Astrocyte (in vitro differentiated cells and primary cell): ENCODE results near the gene KRT9. TPM values are rescaled to one million over a fixed set of nuclear protein-coding genes. Genes with fewer than 3 reads are reported as not detected.
"Not testable (repeated sequence)": the region's sequence is repeated elsewhere in the genome, so short reads cannot be mapped to it uniquely, and the experiment has no call there.

Experiments used
- DNase-seq: peaks from one replicate; pipeline ENCODE4 v3.0.0-alpha.2; 2010; ENCODE audit warnings: low read depth
- FAIRE-seq: peaks from 2 replicates; lab custom pipeline; 2011; peaks lifted over from hg19 to GRCh38; lab: Jason Lieb, UNC
- H2AFZ ChIP-seq: 2 replicates; pipeline ENCODE4 v1.6.0; 2012; ENCODE audit warnings: low read depth, low read length, inconsistent platforms
- H3K27ac ChIP-seq: 2 replicates; pipeline ENCODE4 v1.5.1; 2011; ENCODE audit warnings: low read depth, low read length, inconsistent platforms
- H3K27me3 ChIP-seq: 2 replicates; pipeline ENCODE4 v1.6.0; 2011; ENCODE audit warnings: low read length, inconsistent platforms; ENCODE audit not compliant: insufficient read depth
- H3K36me3 ChIP-seq: 2 replicates; pipeline ENCODE4 v1.5.1; 2011; ENCODE audit warnings: low read length, inconsistent platforms; ENCODE audit not compliant: insufficient read depth
- H3K4me1 ChIP-seq: 2 replicates; pipeline ENCODE4 v1.5.1; 2011; ENCODE audit warnings: low read length, inconsistent platforms; ENCODE audit not compliant: insufficient read depth
- H3K4me2 ChIP-seq: 2 replicates; pipeline ENCODE4 v1.6.0; 2012; ENCODE audit warnings: low read length, inconsistent platforms
- H3K4me3 ChIP-seq: 2 replicates; pipeline ENCODE4 v1.5.1; 2011; ENCODE audit warnings: low read depth, mild to moderate bottlenecking, low read length, inconsistent platforms; ENCODE audit not compliant: insufficient read depth
- H3K79me2 ChIP-seq: 2 replicates; pipeline ENCODE4 v1.6.0; 2012; ENCODE audit warnings: mild to moderate bottlenecking, low read length, inconsistent platforms; ENCODE audit not compliant: insufficient read depth
- H3K9ac ChIP-seq: 2 replicates; pipeline ENCODE4 v1.6.0; 2012; ENCODE audit warnings: mild to moderate bottlenecking, low read length, inconsistent platforms
- H3K9me3 ChIP-seq: 2 replicates; pipeline ENCODE4 v1.5.1; 2012; ENCODE audit warnings: low read depth, mild to moderate bottlenecking, low read length, inconsistent platforms; ENCODE audit not compliant: insufficient read depth
- H4K20me1 ChIP-seq: 2 replicates; pipeline ENCODE4 v1.6.0; 2012; ENCODE audit warnings: low read length, inconsistent platforms; ENCODE audit not compliant: insufficient read depth
- H3K27ac Mint-ChIP-seq: one replicate; pipeline ENCODE4 v1.8.0; 2021; ENCODE audit warnings: mild to moderate bottlenecking, mixed read lengths; ENCODE audit not compliant: unreplicated experiment
- H3K27me3 Mint-ChIP-seq: one replicate; pipeline ENCODE4 v1.8.0; 2021; ENCODE audit warnings: low read depth, mixed read lengths; ENCODE audit not compliant: unreplicated experiment
- H3K36me3 Mint-ChIP-seq: one replicate; pipeline ENCODE4 v1.8.0; 2021; ENCODE audit warnings: low read depth, mixed read lengths; ENCODE audit not compliant: unreplicated experiment
- H3K4me1 Mint-ChIP-seq: one replicate; pipeline ENCODE4 v1.8.0; 2021; ENCODE audit warnings: low read depth, mixed read lengths; ENCODE audit not compliant: unreplicated experiment
- H3K4me3 Mint-ChIP-seq: one replicate; pipeline ENCODE4 v1.8.0; 2021; ENCODE audit warnings: mild to moderate bottlenecking, moderate library complexity, mixed read lengths; ENCODE audit not compliant: unreplicated experiment
- H3K9me3 Mint-ChIP-seq: one replicate; pipeline ENCODE4 v1.8.0; 2021; ENCODE audit warnings: mild to moderate bottlenecking, mixed read lengths; ENCODE audit not compliant: unreplicated experiment
- CTCF ChIP-seq: IDR thresholded peaks from 2 replicates; pipeline ENCODE4 v1.5.1; 2011; ENCODE audit warnings: low read depth, mild to moderate bottlenecking, inconsistent platforms, low read length, moderate library complexity; ENCODE audit not compliant: insufficient read depth
- EZH2 ChIP-seq: IDR thresholded peaks from 2 replicates; pipeline ENCODE4 v1.6.1; 2012; ENCODE audit warnings: mild to moderate bottlenecking, low read length, inconsistent platforms; ENCODE audit not compliant: insufficient read depth
- total RNA-seq: library from RNA; stranded (reverse); gene quantifications from 2 replicates; pipeline ENCODE4 v1.2.1, GENCODE V29; 2021

The KRT9 gene
- total RNA-seq, 1 donor from 2014 or later = 0.09 TPM

GRCh38 chr17:41545829-41546410, 25.9 kb downstream of the KRT9 start:
- Histone ChIP-seq H3K4me3 (no peak overlapping the region), H3K9me3 (no peaks in the 10 kb centered on the region), H2AFZ (no peak overlapping the region), H3K9ac (no peak overlapping the region), H4K20me1 (no peaks in the 10 kb centered on the region), H3K4me1 (peaks cover 33% of the 10 kb centered on the region), H3K4me2 (no peak overlapping the region), H3K27ac (no peak overlapping the region), H3K36me3 (no peaks in the 10 kb centered on the region), H3K27me3 (no peaks in the 10 kb centered on the region), H3K79me2 (no peaks in the 10 kb centered on the region)
- Mint-ChIP-seq H3K27me3 (no peaks in the 10 kb centered on the region), H3K36me3 (no peaks in the 10 kb centered on the region), H3K9me3 (no peaks in the 10 kb centered on the region), H3K4me3 (no peak overlapping the region), H3K4me1 (peaks cover 27% of the 10 kb centered on the region), H3K27ac (no peak overlapping the region)
- FAIRE-seq (no peak), DNase-seq (no peak)
- TF ChIP-seq EZH2 (no peak), CTCF (no peak)

GRCh38 chr17:41544935-41545334, 26.9 kb downstream of the KRT9 start:
- H3K27ac ChIP-seq = no peak overlapping the region
- Mint-ChIP-seq H3K36me3 (no peaks in the 10 kb centered on the region), H3K9me3 (no peaks in the 10 kb centered on the region), H3K27ac (no peak overlapping the region), H3K27me3 (no peaks in the 10 kb centered on the region), H3K4me3 (no peak overlapping the region), H3K4me1 (peaks cover 27% of the 10 kb centered on the region)
- H3K36me3 ChIP-seq = no peaks in the 10 kb centered on the region
- no peak overlapping the region for H3K4me3 ChIP-seq
- no peak overlapping the region for H3K4me2 ChIP-seq
- no peaks in the 10 kb centered on the region for H3K9me3 ChIP-seq
- H2AFZ ChIP-seq = no peak overlapping the region
- H3K4me1 ChIP-seq = peaks cover 31% of the 10 kb centered on the region
- no peaks in the 10 kb centered on the region for H3K79me2 ChIP-seq
- DNase-seq = no peak
- no peaks in the 10 kb centered on the region for H3K27me3 ChIP-seq
- no peak overlapping the region for H3K9ac ChIP-seq
- FAIRE-seq = no peak
- TF ChIP-seq CTCF (no peak), EZH2 (no peak)
- no peaks in the 10 kb centered on the region for H4K20me1 ChIP-seq

GRCh38 chr17:41544491-41544892, 27.4 kb downstream of the KRT9 start:
- H3K27me3 Mint-ChIP-seq = no peaks in the 10 kb centered on the region
- no peak overlapping the region for H3K4me2 ChIP-seq
- DNase-seq = no peak
- H3K27ac Mint-ChIP-seq = peak overlapping the region; percentile 27
- H3K9ac ChIP-seq = no peak overlapping the region
- no peak for FAIRE-seq
- no peak for TF ChIP-seq CTCF
- no peak for TF ChIP-seq EZH2
- H3K4me3 Mint-ChIP-seq = no peak overlapping the region
- no peak overlapping the region for H2AFZ ChIP-seq
- H4K20me1 ChIP-seq = no peaks in the 10 kb centered on the region
- H3K4me3 ChIP-seq = no peak overlapping the region
- H3K36me3 Mint-ChIP-seq = no peaks in the 10 kb centered on the region
- H3K79me2 ChIP-seq = no peaks in the 10 kb centered on the region
- H3K4me1 ChIP-seq = peaks cover 27% of the 10 kb centered on the region
- H3K27ac ChIP-seq = no peak overlapping the region
- H3K9me3 Mint-ChIP-seq = no peaks in the 10 kb centered on the region
- H3K4me1 Mint-ChIP-seq = peaks cover 26% of the 10 kb centered on the region
- no peaks in the 10 kb centered on the region for H3K36me3 ChIP-seq
- no peaks in the 10 kb centered on the region for H3K9me3 ChIP-seq
- no peaks in the 10 kb centered on the region for H3K27me3 ChIP-seq

- H3K36me3 Mint-ChIP-seq, H4K20me1 ChIP-seq, H3K4me3 ChIP-seq, H3K4me2 ChIP-seq, H3K27ac Mint-ChIP-seq, H3K9me3 Mint-ChIP-seq, H3K36me3 ChIP-seq, H3K9me3 ChIP-seq, FAIRE-seq, H3K27me3 ChIP-seq, H3K27ac ChIP-seq, H3K4me3 Mint-ChIP-seq, H3K27me3 Mint-ChIP-seq, H2AFZ ChIP-seq, H3K79me2 ChIP-seq, DNase-seq, H3K9ac ChIP-seq: not testable (repeated sequence)
- peaks cover 27% of the 10 kb centered on the region for H3K4me1 Mint-ChIP-seq
- peaks cover 22% of the 10 kb centered on the region for H3K4me1 ChIP-seq
Measured at GRCh38 chr17:41542786-41543185, 29.1 kb downstream of the KRT9 start.
